HepG2 (cell line): ENCODE data around the gene TTC39C. TPM values are rescaled to one million over a fixed set of nuclear protein-coding genes. Genes with fewer than 3 reads are reported as not detected.

ENCODE experiments used
- ATF4 ChIP-seq, 2 experiments: fragments of 450-650 bp in 1 of 2; sonication (generic) in 1 of 2; formaldehyde crosslinking; IDR thresholded peaks; 2 replicates each; pipeline versions ENCODE4 v1.5.0 to v1.8.0; 2020 to 2022; ENCODE audit warnings: mild to moderate bottlenecking in 1 of 2, missing genetic modification reagents in 1 of 2
- GATA4 ChIP-seq: sonication (generic); IDR thresholded peaks from 2 replicates; pipeline ENCODE4 v1.6.1; 2016; ENCODE audit warnings: antibody characterized with exemption, low read depth, borderline replicate concordance
- GLMP ChIP-seq: sonication (generic); formaldehyde crosslinking; IDR thresholded peaks from 2 replicates; pipeline ENCODE4 v1.9.0; 2021; ENCODE audit warnings: missing genetic modification reagents, mild to moderate bottlenecking, borderline replicate concordance
- HCFC1 ChIP-seq: fragments of 150-350 bp; IDR thresholded peaks from 2 replicates; pipeline ENCODE4 v1.6.1; 2014; ENCODE audit warnings: low read depth, low read length
- HMG20A ChIP-seq: IDR thresholded peaks from 2 replicates; pipeline ENCODE4 v1.6.1; 2016; ENCODE audit warnings: borderline replicate concordance
- HNRNPK ChIP-seq: fragments of 200-400 bp; formaldehyde crosslinking; IDR thresholded peaks from 2 replicates; pipeline ENCODE4 v1.6.1; 2018; ENCODE audit warnings: low read length, low read depth, moderate library complexity, mild to moderate bottlenecking; ENCODE audit not compliant: poor library complexity, severe bottlenecking
- HOXA3 ChIP-seq: sonication (generic); formaldehyde crosslinking; IDR thresholded peaks from 2 replicates; pipeline ENCODE4 v1.5.0; 2020; ENCODE audit warnings: missing genetic modification reagents
- HOXA5 ChIP-seq: sonication (generic); formaldehyde crosslinking; IDR thresholded peaks from 2 replicates; pipeline ENCODE4 v1.4.0; 2020; ENCODE audit warnings: missing genetic modification reagents
- KLF16 ChIP-seq, 2 experiments: sonication (generic) in 1 of 2; formaldehyde crosslinking in 1 of 2; IDR thresholded peaks; 2 replicates each; pipeline versions ENCODE4 v1.6.1 to v1.8.0; 2016 to 2023; ENCODE audit warnings: missing genetic modification reagents in 2 of 2, missing compliant biosample characterization in 1 of 2
- MAF1 ChIP-seq: sonication (generic); formaldehyde crosslinking; IDR thresholded peaks from 2 replicates; pipeline ENCODE4 v1.5.0; 2020; ENCODE audit warnings: missing genetic modification reagents, borderline replicate concordance
- NKX3-1 ChIP-seq: sonication (generic); formaldehyde crosslinking; IDR thresholded peaks from 2 replicates; pipeline ENCODE4 v1.5.0; 2020; ENCODE audit warnings: missing genetic modification reagents
- NR2C2 ChIP-seq: sonication (generic); formaldehyde crosslinking; IDR thresholded peaks from 2 replicates; pipeline ENCODE4 v1.4.0; 2020; ENCODE audit warnings: missing genetic modification reagents, mild to moderate bottlenecking, moderate library complexity, borderline replicate concordance
- PHF21A ChIP-seq: sonication (generic); formaldehyde crosslinking; IDR thresholded peaks from 2 replicates; pipeline ENCODE4 v1.5.0; 2020; ENCODE audit warnings: mild to moderate bottlenecking, missing genetic modification reagents
- SRSF4 ChIP-seq: fragments of 200-400 bp; formaldehyde crosslinking; IDR thresholded peaks from one replicate; pipeline ENCODE4 v1.6.1; 2018; ENCODE audit warnings: mild to moderate bottlenecking, low read depth, low read length, moderate library complexity; ENCODE audit not compliant: poor library complexity, severe bottlenecking
- SYNCRIP ChIP-seq: fragments of 200-400 bp; formaldehyde crosslinking; IDR thresholded peaks from 2 replicates; pipeline ENCODE4 v1.6.1; 2018; ENCODE audit warnings: mild to moderate bottlenecking, low read depth, low read length; ENCODE audit not compliant: insufficient read depth
- TBX3 ChIP-seq: fragments of 450-650 bp; IDR thresholded peaks from 2 replicates; pipeline ENCODE4 v1.6.1; 2017; ENCODE audit warnings: antibody characterized with exemption, mild to moderate bottlenecking, inconsistent platforms, borderline replicate concordance
- THAP7 ChIP-seq: sonication (generic); formaldehyde crosslinking; IDR thresholded peaks from 2 replicates; pipeline ENCODE4 v1.8.1; 2023; ENCODE audit warnings: mild to moderate bottlenecking, missing genetic modification reagents
- ZBTB42 ChIP-seq: sonication (generic); formaldehyde crosslinking; IDR thresholded peaks from 2 replicates; pipeline ENCODE4 v1.5.0; 2020; ENCODE audit warnings: mild to moderate bottlenecking, missing genetic modification reagents
- ZNF430 ChIP-seq: sonication (generic); formaldehyde crosslinking; IDR thresholded peaks from 2 replicates; pipeline ENCODE4 v1.9.0; 2021; ENCODE audit warnings: mild to moderate bottlenecking, missing genetic modification reagents
- ZNF510 ChIP-seq: sonication (generic); formaldehyde crosslinking; IDR thresholded peaks from 2 replicates; pipeline ENCODE4 v1.4.0; 2020; ENCODE audit warnings: low read depth, mild to moderate bottlenecking, missing genetic modification reagents
- ZNF577 ChIP-seq: sonication (generic); formaldehyde crosslinking; IDR thresholded peaks from 2 replicates; pipeline ENCODE4 v1.4.0; 2020; ENCODE audit warnings: mild to moderate bottlenecking, low read depth, missing genetic modification reagents, borderline replicate concordance
- ZNF629 ChIP-seq: sonication (generic); formaldehyde crosslinking; conservative IDR thresholded peaks from 2 replicates; pipeline ENCODE4 v1.5.0; 2020; ENCODE audit warnings: missing genetic modification reagents
- ZSCAN29 ChIP-seq: sonication (generic); formaldehyde crosslinking; conservative IDR thresholded peaks from 2 replicates; pipeline ENCODE4 v1.4.0; 2020; ENCODE audit warnings: mild to moderate bottlenecking, missing genetic modification reagents
- ZXDC ChIP-seq: sonication (generic); formaldehyde crosslinking; IDR thresholded peaks from 2 replicates; pipeline ENCODE4 v1.5.0; 2020; ENCODE audit warnings: mild to moderate bottlenecking, missing genetic modification reagents
- polyA plus RNA-seq, 8 experiments: library from polyadenylated mRNA; depleted of rRNA in 3 of 8; stranded (reverse) in 7 of 8; unstranded in 1 of 8; fragments of >200 nt; fragmentation: Illumina TruSeq in 4 of 8; extraction: Trizol in 4 of 8; gene quantifications; 2 replicates each; pipeline versions ENCODE4 v1.2.1 to v1.2.3, GENCODE V29; 2011 to 2016; ENCODE audit warnings: low read depth in 4 of 8, missing spikeins in 1 of 8, mixed read lengths in 1 of 8; ENCODE audit not compliant: insufficient read depth in 1 of 8
- total RNA-seq, 5 experiments: library from RNA; depleted of rRNA; stranded (reverse); fragments of >200 nt; fragmentation: Illumina TruSeq; extraction: Trizol; gene quantifications; 2 replicates each; pipeline ENCODE4 v1.2.3, GENCODE V29; 2016; ENCODE audit warnings: low read depth in 1 of 5

TTC39C gene
- total and polyA plus RNA-seq, 2 of the 13 experiments (the other 11 are each of a cell fraction or from before 2014, with no cell fraction given), result 19.1 to 25.9 TPM

- TF ChIP-seq HMG20A (CRISPR knock-in tag) (peak; percentile 84), MAF1 (no peak; the same call in 1 of the 2 replicates), ZNF577 (no peak), GLMP (CRISPR knock-in tag) (no peak), ZNF430 (CRISPR knock-in tag) (no peak), HOXA5 (CRISPR knock-in tag) (peak; percentile 55; the same call in 1 of the 2 replicates), ZNF629 (CRISPR knock-in tag) (no peak), HNRNPK (no peak), HOXA3 (peak; percentile 76; the same call in 1 of the 2 replicates), HCFC1 (no peak), ZNF510 (CRISPR knock-in tag) (no peak), ATF4 (CRISPR knock-in tag; IDR thresholded peaks at IDR 0.05) (peak in 1 of 2 experiments; percentile 39; a peak in 1 of 4 replicates), NR2C2 (CRISPR knock-in tag) (peak; percentile 73), GATA4 (peak; percentile 84), KLF16 (CRISPR knock-in tag; IDR thresholded peaks at IDR 0.05) (peak in 1 of 2 experiments; percentile 33; a peak in 1 of 4 replicates), SYNCRIP (no peak), SRSF4 (no peak), PHF21A (CRISPR knock-in tag) (peak; percentile 83), ZXDC (CRISPR knock-in tag) (no peak), ZSCAN29 (0 out of 2 replicates have a peak, but pooled peaks have one; percentile 34), NKX3-1 (CRISPR knock-in tag) (0 out of 2 replicates have a peak, but pooled peaks have one; percentile 40), ZBTB42 (CRISPR knock-in tag) (no peak), TBX3 (peak; percentile 23; the same call in 1 of the 2 replicates), THAP7 (CRISPR knock-in tag) (no peak)
Measured at GRCh38 chr18:24051031-24051947, 36.7 kb downstream of the TTC39C start (continued).
